Measurements from ENCODE around the gene DPF3. TPM values are rescaled to one million over a fixed set of nuclear protein-coding genes. Genes with fewer than 3 reads are reported as not detected.
A peak's percentile ranks its signal among the peaks of the same experiment; 100 is the strongest.

The DPF3 gene
- total and polyA plus RNA-seq, 4 donors: 0.17 to 3.9 (median 0.52) TPM

DNA sequence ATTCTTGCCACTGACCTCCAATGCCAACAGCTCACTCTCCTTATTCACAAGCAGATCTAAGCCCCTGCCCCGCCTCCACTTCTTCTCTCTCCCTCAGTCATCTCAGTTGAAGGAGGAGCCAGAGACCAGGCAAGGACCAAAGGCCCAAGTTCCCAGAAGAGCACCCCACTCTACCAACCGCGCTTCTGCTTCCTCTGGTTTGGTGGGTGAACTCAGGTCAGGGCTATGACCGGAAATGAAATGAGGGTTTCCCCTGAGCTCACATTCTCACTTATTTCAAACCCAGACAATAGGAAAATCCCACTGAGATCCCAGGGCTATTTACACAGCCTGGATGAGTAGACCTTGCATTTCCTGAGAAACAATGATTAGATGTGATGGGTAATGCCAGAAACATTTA lies 9.9 kb downstream of the DPF3 start:
- Histone ChIP-seq H3K9me3 (ENCODE audit: control insufficient read depth in 4 of 4, insufficient read depth in 3 of 4, low read length in 3 of 4) (no peaks in the 10 kb centered on the region), H3K27ac (ENCODE audit: low read depth in 1 of 2, low read length in 1 of 2) (no peak overlapping the region), H3K36me3 (ENCODE audit: control insufficient read depth in 4 of 4, insufficient read depth in 4 of 4, low read length in 4 of 4) (no peaks in the 10 kb centered on the region), H3K27me3 (ENCODE audit: control insufficient read depth in 3 of 3, insufficient read depth in 3 of 3, low read length in 2 of 3) (peaks cover 0 to 6% (median 0%) of the 10 kb centered on the region in 3 donors), H3K9ac (ENCODE audit: insufficient read depth in 1 of 2, low read length in 2 of 2) (no peak overlapping the region), H3K4me3 (no peak overlapping the region), H3K4me1 (ENCODE audit: control insufficient read depth in 5 of 5, insufficient read depth in 5 of 5, low read length in 5 of 5) (peaks cover 0 to 11% (median 3%) of the 10 kb centered on the region in 5 donors)
- no peak for ATAC-seq (ENCODE audit: insufficient read depth, low FRiP score)
- DNase-seq: no peak
- TF ChIP-seq, protein P1, sequence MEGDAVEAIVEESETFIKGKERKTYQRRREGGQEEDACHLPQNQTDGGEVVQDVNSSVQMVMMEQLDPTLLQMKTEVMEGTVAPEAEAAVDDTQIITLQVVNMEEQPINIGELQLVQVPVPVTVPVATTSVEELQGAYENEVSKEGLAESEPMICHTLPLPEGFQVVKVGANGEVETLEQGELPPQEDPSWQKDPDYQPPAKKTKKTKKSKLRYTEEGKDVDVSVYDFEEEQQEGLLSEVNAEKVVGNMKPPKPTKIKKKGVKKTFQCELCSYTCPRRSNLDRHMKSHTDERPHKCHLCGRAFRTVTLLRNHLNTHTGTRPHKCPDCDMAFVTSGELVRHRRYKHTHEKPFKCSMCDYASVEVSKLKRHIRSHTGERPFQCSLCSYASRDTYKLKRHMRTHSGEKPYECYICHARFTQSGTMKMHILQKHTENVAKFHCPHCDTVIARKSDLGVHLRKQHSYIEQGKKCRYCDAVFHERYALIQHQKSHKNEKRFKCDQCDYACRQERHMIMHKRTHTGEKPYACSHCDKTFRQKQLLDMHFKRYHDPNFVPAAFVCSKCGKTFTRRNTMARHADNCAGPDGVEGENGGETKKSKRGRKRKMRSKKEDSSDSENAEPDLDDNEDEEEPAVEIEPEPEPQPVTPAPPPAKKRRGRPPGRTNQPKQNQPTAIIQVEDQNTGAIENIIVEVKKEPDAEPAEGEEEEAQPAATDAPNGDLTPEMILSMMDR (IDR thresholded peaks at IDR 0.05; ENCODE audit: control extremely low read depth, extremely low read depth): no peak
- 48 to 63% methylated on average over 4 of the region's 4 CpGs for WGBS, 2 donors

DNA sequence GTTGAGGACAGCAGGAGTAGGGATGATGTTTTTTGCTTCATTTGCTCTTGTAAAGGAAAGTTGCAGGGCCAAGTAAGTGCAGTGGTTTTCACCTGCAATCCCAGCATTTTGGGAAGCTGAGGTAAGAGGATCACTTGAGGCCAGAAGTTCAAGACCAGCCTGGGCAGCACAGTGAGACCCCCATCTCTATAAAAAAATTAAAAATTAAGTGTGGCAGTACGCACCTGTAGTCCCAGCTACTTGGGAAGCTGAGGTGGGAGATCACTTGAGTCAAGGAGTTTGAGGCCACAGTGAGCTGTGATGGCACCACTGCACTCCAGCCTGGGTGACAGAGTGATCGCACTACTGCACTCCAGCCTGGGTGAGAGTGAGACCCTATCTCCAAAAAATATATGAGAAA lies 10.8 kb downstream of the DPF3 start:
- TF ChIP-seq, protein P1 (IDR thresholded peaks at IDR 0.05; ENCODE audit: control extremely low read depth, extremely low read depth): no peak
- Histone ChIP-seq H3K27me3 (ENCODE audit: control insufficient read depth in 3 of 3, insufficient read depth in 3 of 3, low read length in 2 of 3) (peaks cover 0 to 6% (median 0%) of the 10 kb centered on the region in 3 donors), H3K9me3 (ENCODE audit: control insufficient read depth in 4 of 4, insufficient read depth in 3 of 4, low read length in 3 of 4) (no peaks in the 10 kb centered on the region), H3K27ac (ENCODE audit: low read depth in 1 of 2, low read length in 1 of 2) (no peak overlapping the region), H3K9ac (ENCODE audit: insufficient read depth in 1 of 2, low read length in 2 of 2) (no peak overlapping the region), H3K4me3 (no peak overlapping the region), H3K4me1 (ENCODE audit: control insufficient read depth in 5 of 5, insufficient read depth in 5 of 5, low read length in 5 of 5) (peaks cover 0 to 5% (median 3%) of the 10 kb centered on the region in 5 donors), H3K36me3 (ENCODE audit: control insufficient read depth in 4 of 4, insufficient read depth in 4 of 4, low read length in 4 of 4) (no peaks in the 10 kb centered on the region)
- ATAC-seq (ENCODE audit: insufficient read depth, low FRiP score): no peak
- DNase-seq: no peak
- WGBS, 2 donors: 97 to 98% methylated on average over 2 of the region's 2 CpGs

DNA sequence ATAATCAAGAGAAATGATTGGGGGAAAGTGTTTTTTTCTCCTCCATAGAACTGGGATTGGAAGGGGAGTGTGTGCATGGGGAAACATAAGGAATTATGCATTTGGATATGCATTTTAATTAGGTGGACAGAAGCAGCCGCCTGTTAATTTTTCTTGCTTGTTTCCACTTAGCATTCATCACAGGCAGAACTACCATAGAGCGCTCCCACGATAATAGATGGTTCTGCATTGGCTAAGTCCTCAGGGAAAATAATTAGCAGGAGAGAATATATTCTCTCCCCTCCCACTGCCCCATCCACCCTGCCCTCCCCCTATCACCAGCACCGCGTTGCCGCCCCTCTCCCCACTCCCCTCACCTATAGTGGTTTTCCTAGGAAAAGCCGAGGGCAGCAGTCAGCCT lies 11.4 kb downstream of the DPF3 start:
- Histone ChIP-seq H3K4me3 (no peak overlapping the region), H3K27me3 (ENCODE audit: control insufficient read depth in 3 of 3, insufficient read depth in 3 of 3, low read length in 2 of 3) (peaks cover 0 to 6% (median 0%) of the 10 kb centered on the region in 3 donors), H3K9ac (ENCODE audit: insufficient read depth in 1 of 2, low read length in 2 of 2) (no peak overlapping the region), H3K9me3 (ENCODE audit: control insufficient read depth in 4 of 4, insufficient read depth in 3 of 4, low read length in 3 of 4) (no peaks in the 10 kb centered on the region), H3K4me1 (ENCODE audit: control insufficient read depth in 5 of 5, insufficient read depth in 5 of 5, low read length in 5 of 5) (peaks cover 0 to 5% (median 3%) of the 10 kb centered on the region in 5 donors), H3K27ac (ENCODE audit: low read depth in 1 of 2, low read length in 1 of 2) (no peak overlapping the region), H3K36me3 (ENCODE audit: control insufficient read depth in 4 of 4, insufficient read depth in 4 of 4, low read length in 4 of 4) (no peaks in the 10 kb centered on the region)
- DNase-seq (no peak), ATAC-seq (ENCODE audit: insufficient read depth, low FRiP score) (no peak)
- WGBS, 2 donors: 82 to 86% methylated on average over 7 of the region's 7 CpGs
- TF ChIP-seq, protein P1 (IDR thresholded peaks at IDR 0.05; ENCODE audit: control extremely low read depth, extremely low read depth): no peak

DNA sequence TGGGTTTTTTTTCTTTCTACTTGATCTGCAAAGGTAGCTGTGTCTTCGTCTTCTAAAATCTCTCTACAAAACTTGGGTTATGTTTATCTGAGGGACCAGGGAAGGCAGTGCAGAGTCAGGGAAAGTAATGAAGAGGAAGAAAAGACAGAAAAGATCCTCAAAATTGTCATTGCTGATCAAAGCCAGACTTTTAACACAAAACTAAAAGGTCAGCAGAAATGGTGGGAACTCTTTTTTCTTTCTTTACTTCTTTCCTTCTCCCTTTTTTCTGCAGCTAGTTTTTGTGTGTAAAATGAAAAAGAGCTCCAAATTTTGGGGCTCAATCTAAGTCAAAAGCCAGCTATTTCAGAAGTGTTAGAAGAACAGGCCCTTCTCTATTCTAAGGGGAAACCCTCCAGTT lies 11.9 kb downstream of the DPF3 start:
- 92% methylated on average over 1 of the region's 1 CpG for WGBS, 2 donors
- H3K9me3 ChIP-seq (ENCODE audit: control insufficient read depth in 4 of 4, insufficient read depth in 3 of 4, low read length in 3 of 4): no peaks in the 10 kb centered on the region
- H3K36me3 ChIP-seq (ENCODE audit: control insufficient read depth in 4 of 4, insufficient read depth in 4 of 4, low read length in 4 of 4): no peaks in the 10 kb centered on the region
- peaks cover 0 to 9% (median 3%) of the 10 kb centered on the region in 5 donors for H3K4me1 ChIP-seq (ENCODE audit: control insufficient read depth in 5 of 5, insufficient read depth in 5 of 5, low read length in 5 of 5)
- no peak for ATAC-seq (ENCODE audit: insufficient read depth, low FRiP score)
- TF ChIP-seq, protein P1 (IDR thresholded peaks at IDR 0.05; ENCODE audit: control extremely low read depth, extremely low read depth): no peak
- H3K27me3 ChIP-seq (ENCODE audit: control insufficient read depth in 3 of 3, insufficient read depth in 3 of 3, low read length in 2 of 3): peaks cover 0 to 2% (median 0%) of the 10 kb centered on the region in 3 donors
- H3K4me3 ChIP-seq: no peak overlapping the region
- H3K27ac ChIP-seq (ENCODE audit: low read depth in 1 of 2, low read length in 1 of 2): no peak overlapping the region
- H3K9ac ChIP-seq (ENCODE audit: insufficient read depth in 1 of 2, low read length in 2 of 2): peak overlapping the region in 1 of 2 donors; percentile 3
- no peak for DNase-seq

All from lung (tissue), 12 donors.